ENCODE measurements around the gene EMID1. TPM values are rescaled to one million over a fixed set of nuclear protein-coding genes. Genes with fewer than 3 reads are reported as not detected.

Gene EMID1
- polyA plus RNA-seq, 1 donor (not counting 4 experiments of a cell fraction or from before 2014, with no cell fraction given) = not detected

- Histone ChIP-seq H3K27ac (ENCODE audit: control insufficient read depth, insufficient read depth, low read length) (peak overlapping the region; percentile 81), H3K27me3 (ENCODE audit: control insufficient read depth, extremely low read depth, insufficient read depth, low read length) (peaks cover 3% of the 10 kb centered on the region), H2AFZ (ENCODE audit: control insufficient read depth, low read length) (peak overlapping the region; percentile 19), H3K9ac (ENCODE audit: control insufficient read depth, extremely low read depth, insufficient read depth, low read length) (peak overlapping the region; percentile 79), H3K9me1 (ENCODE audit: control insufficient read depth, extremely low read depth, insufficient read depth, low read length) (no peaks in the 10 kb centered on the region), H3K9me3 (ENCODE audit: control insufficient read depth, low read depth, low read length) (no peaks in the 10 kb centered on the region), H3K4me1 (ENCODE audit: control insufficient read depth, extremely low read depth, insufficient read depth, low read length) (peaks cover 43% of the 10 kb centered on the region), H3K4me3 (ENCODE audit: control insufficient read depth in 2 of 3, extremely low read depth in 1 of 3, insufficient read depth in 2 of 3, low read depth in 1 of 3, low read length in 3 of 3) (peak overlapping the region; percentile 74 to 80 (median 75)), H4K20me1 (ENCODE audit: control insufficient read depth, extremely low read depth, insufficient read depth, low read length) (peaks cover 7% of the 10 kb centered on the region), H3K36me3 (ENCODE audit: control insufficient read depth in 2 of 2, extremely low read depth in 1 of 2, insufficient read depth in 2 of 2, low read length in 2 of 2) (peaks cover 5 to 20% of the 10 kb centered on the region in 2 experiments), H3K79me2 (ENCODE audit: control insufficient read depth, insufficient read depth, low read length) (peaks cover 24% of the 10 kb centered on the region), H3K4me2 (ENCODE audit: control insufficient read depth, extremely low read depth, insufficient read depth, low read depth, low read length) (peak overlapping the region; percentile 86)
- TF ChIP-seq CTCF (optimal IDR thresholded peaks at IDR 0.05 in 1 of 3, IDR thresholded peaks at IDR 0.05 in 1 of 3, conservative IDR thresholded peaks at IDR 0.05 in 1 of 3; ENCODE audit: extremely low read depth in 1 of 3, insufficient read depth in 2 of 3, low read length in 3 of 3) (no peak), EZH2 (IDR thresholded peaks at IDR 0.05; ENCODE audit: low read length) (no peak)
- DNase-seq (ENCODE audit: low read depth, low spot score) (no peak), FAIRE-seq (no peak)
- dilution Hi-C loops (cut with MboI; ENCODE audit: extremely low pct_ligation_motif_present, low sequenced_read_pairs) = no loop called here
Measured at GRCh38 chr22:29308148-29308790, 102.6 kb downstream of the EMID1 start.

DNA sequence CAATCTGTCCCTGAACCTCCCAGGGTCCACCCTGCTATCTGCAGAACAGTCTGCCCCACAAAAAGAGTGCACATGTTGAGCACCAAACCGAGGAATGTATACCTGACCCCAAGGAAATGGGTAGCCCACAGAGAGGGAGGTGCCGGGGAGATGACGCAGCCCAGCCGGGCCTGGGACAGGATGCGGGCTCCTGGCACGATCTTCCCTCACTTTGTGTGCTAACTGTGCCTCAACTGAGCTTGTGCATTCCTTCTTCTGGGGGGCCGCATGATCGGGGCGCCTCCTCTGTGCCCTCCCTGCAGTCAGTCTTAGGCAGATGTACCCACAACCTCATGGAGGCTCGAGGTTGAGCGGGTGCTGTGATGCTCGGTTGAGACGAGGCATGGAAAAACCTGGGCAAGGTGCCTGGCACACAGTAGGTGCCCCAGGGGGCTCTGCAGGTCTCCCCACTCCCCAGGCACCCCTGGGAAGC, 103.1 kb downstream of the EMID1 start:
- H3K4me3 ChIP-seq (ENCODE audit: control insufficient read depth in 2 of 3, extremely low read depth in 1 of 3, insufficient read depth in 2 of 3, low read depth in 1 of 3, low read length in 3 of 3) = peak overlapping the region; percentile 17 to 80 (median 74)
- dilution Hi-C loops (cut with MboI; ENCODE audit: extremely low pct_ligation_motif_present, low sequenced_read_pairs) = no loop called here
- peak overlapping the region; percentile 79 for H3K9ac ChIP-seq (ENCODE audit: control insufficient read depth, extremely low read depth, insufficient read depth, low read length)
- H3K36me3 ChIP-seq (ENCODE audit: control insufficient read depth in 2 of 2, extremely low read depth in 1 of 2, insufficient read depth in 2 of 2, low read length in 2 of 2) = peaks cover 5 to 20% of the 10 kb centered on the region in 2 experiments
- peaks cover 24% of the 10 kb centered on the region for H3K79me2 ChIP-seq (ENCODE audit: control insufficient read depth, insufficient read depth, low read length)
- no peaks in the 10 kb centered on the region for H3K9me1 ChIP-seq (ENCODE audit: control insufficient read depth, extremely low read depth, insufficient read depth, low read length)
- H3K4me2 ChIP-seq (ENCODE audit: control insufficient read depth, extremely low read depth, insufficient read depth, low read depth, low read length) = peak overlapping the region; percentile 86
- TF ChIP-seq CTCF (optimal IDR thresholded peaks at IDR 0.05 in 1 of 3, IDR thresholded peaks at IDR 0.05 in 1 of 3, conservative IDR thresholded peaks at IDR 0.05 in 1 of 3; ENCODE audit: extremely low read depth in 1 of 3, insufficient read depth in 2 of 3, low read length in 3 of 3) (no peak), EZH2 (IDR thresholded peaks at IDR 0.05; ENCODE audit: low read length) (no peak)
- H4K20me1 ChIP-seq (ENCODE audit: control insufficient read depth, extremely low read depth, insufficient read depth, low read length) = peaks cover 7% of the 10 kb centered on the region
- H3K9me3 ChIP-seq (ENCODE audit: control insufficient read depth, low read depth, low read length) = no peaks in the 10 kb centered on the region
- DNase-seq (ENCODE audit: low read depth, low spot score) (peak; percentile 57), FAIRE-seq (peak; percentile 96)
- peak overlapping the region; percentile 81 for H3K27ac ChIP-seq (ENCODE audit: control insufficient read depth, insufficient read depth, low read length)
- H2AFZ ChIP-seq (ENCODE audit: control insufficient read depth, low read length) = no peak overlapping the region
- H3K27me3 ChIP-seq (ENCODE audit: control insufficient read depth, extremely low read depth, insufficient read depth, low read length) = peaks cover 9% of the 10 kb centered on the region
- H3K4me1 ChIP-seq (ENCODE audit: control insufficient read depth, extremely low read depth, insufficient read depth, low read length) = peaks cover 43% of the 10 kb centered on the region

Small RNA genes lying within 50 kb of the gene (small RNA-seq; reads per million reads assigned to genes)
- gene RNU6-1219P (ENCODE audit: insufficient read length in 3 of 3, low read depth in 3 of 3, low replicate concordance in 1 of 3) = 0 reads per million in 3 experiments

Other genes with a start within 250 kb of the EMID1 start
- gene C22orf31, start 144.1 kb upstream of the EMID1 start, polyA plus RNA-seq = not detected in 3 replicates
- 6.3 to 11.4 TPM (median 6.8 TPM) in 3 replicates for gene KREMEN1, start 132.9 kb upstream of the EMID1 start, polyA plus RNA-seq
- 10.3 to 16.2 TPM (median 10.9 TPM) in 3 replicates for gene RHBDD3, start 62.1 kb downstream of the EMID1 start, polyA plus RNA-seq
- gene EWSR1, start 62.4 kb downstream of the EMID1 start, polyA plus RNA-seq = 245 to 280 TPM (median 257 TPM) in 3 replicates
- 11.3 to 21.1 TPM (median 12.2 TPM) in 3 replicates for gene GAS2L1, start 100.8 kb downstream of the EMID1 start, polyA plus RNA-seq
- gene RASL10A, start 109.8 kb downstream of the EMID1 start, polyA plus RNA-seq = 0.07 to 0.09 TPM in 2 of 3 replicates, not detected in the other
- gene AP1B1, start 182.7 kb downstream of the EMID1 start, polyA plus RNA-seq = 45.7 to 83.2 TPM (median 55.3 TPM) in 3 replicates
- gene RFPL1, start 232.7 kb downstream of the EMID1 start, polyA plus RNA-seq = not detected in 3 replicates

All from keratinocyte (primary cell).